Measurements from ENCODE around the gene ZNF516.

The ZNF516 gene

GRCh38 chr18:76362676-76363075, 132.4 kb downstream of the ZNF516 start:
- TF ChIP-seq CREB1 (IDR thresholded peaks at IDR 0.05; ENCODE audit: low read depth) (no peak), REST (IDR thresholded peaks at IDR 0.05; ENCODE audit: low read depth) (no peak), YY1 (IDR thresholded peaks at IDR 0.05; ENCODE audit: low read depth) (no peak), ZBTB7A (IDR thresholded peaks at IDR 0.05; ENCODE audit: low read depth) (no peak), EGR1 (IDR thresholded peaks at IDR 0.05) (no peak), RAD21 (IDR thresholded peaks at IDR 0.05; ENCODE audit: low read depth) (no peak), USF1 (IDR thresholded peaks at IDR 0.05) (no peak), NFIC (IDR thresholded peaks at IDR 0.05) (no peak), MAX (IDR thresholded peaks at IDR 0.05) (no peak), TCF12 (IDR thresholded peaks at IDR 0.05; ENCODE audit: low read depth) (no peak), TEAD4 (IDR thresholded peaks at IDR 0.05) (no peak), EP300 (IDR thresholded peaks at IDR 0.05; ENCODE audit: borderline replicate concordance) (no peak), CEBPB (IDR thresholded peaks at IDR 0.05) (no peak), FOXM1 (IDR thresholded peaks at IDR 0.05; ENCODE audit: borderline replicate concordance, low read depth) (no peak)

GRCh38 chr18:76361219-76361618, 133.8 kb downstream of the ZNF516 start:
- TF ChIP-seq TAF1 (IDR thresholded peaks at IDR 0.05; ENCODE audit: low read depth) (no peak), EP300 (IDR thresholded peaks at IDR 0.05; ENCODE audit: borderline replicate concordance) (no peak), NFIC (IDR thresholded peaks at IDR 0.05) (no peak), USF1 (IDR thresholded peaks at IDR 0.05) (no peak), RAD21 (IDR thresholded peaks at IDR 0.05; ENCODE audit: low read depth) (no peak), EGR1 (IDR thresholded peaks at IDR 0.05) (no peak), REST (IDR thresholded peaks at IDR 0.05; ENCODE audit: low read depth) (no peak), TEAD4 (IDR thresholded peaks at IDR 0.05) (no peak), ZBTB7A (IDR thresholded peaks at IDR 0.05; ENCODE audit: low read depth) (no peak), YY1 (IDR thresholded peaks at IDR 0.05; ENCODE audit: low read depth) (no peak), CREB1 (IDR thresholded peaks at IDR 0.05; ENCODE audit: low read depth) (no peak), CEBPB (IDR thresholded peaks at IDR 0.05) (no peak), TCF12 (IDR thresholded peaks at IDR 0.05; ENCODE audit: low read depth) (no peak)

- no peak for TF ChIP-seq YY1 (IDR thresholded peaks at IDR 0.05; ENCODE audit: low read depth)
- no peak for TF ChIP-seq EGR1 (IDR thresholded peaks at IDR 0.05)
- no peak for TF ChIP-seq FOXM1 (IDR thresholded peaks at IDR 0.05; ENCODE audit: borderline replicate concordance, low read depth)
- no peak for TF ChIP-seq TCF12 (IDR thresholded peaks at IDR 0.05; ENCODE audit: low read depth)
- TF ChIP-seq REST (IDR thresholded peaks at IDR 0.05; ENCODE audit: low read depth), result no peak
- no peak for TF ChIP-seq TEAD4 (IDR thresholded peaks at IDR 0.05)
- no peak for TF ChIP-seq USF1 (IDR thresholded peaks at IDR 0.05)
- TF ChIP-seq TAF1 (IDR thresholded peaks at IDR 0.05; ENCODE audit: low read depth), result no peak
These were observed 135.1 kb downstream of the ZNF516 start for GRCh38 chr18:76359909-76360308.

GRCh38 chr18:76358774-76359173, 136.3 kb downstream of the ZNF516 start:
- no peak for TF ChIP-seq CEBPB (IDR thresholded peaks at IDR 0.05)
- no peak for TF ChIP-seq MAX (IDR thresholded peaks at IDR 0.05)
- no peak for TF ChIP-seq EP300 (IDR thresholded peaks at IDR 0.05; ENCODE audit: borderline replicate concordance)
- no peak for TF ChIP-seq USF1 (IDR thresholded peaks at IDR 0.05)
- TF ChIP-seq TEAD4 (IDR thresholded peaks at IDR 0.05), result no peak
- no peak for TF ChIP-seq TCF12 (IDR thresholded peaks at IDR 0.05; ENCODE audit: low read depth)
- no peak for TF ChIP-seq REST (IDR thresholded peaks at IDR 0.05; ENCODE audit: low read depth)
- TF ChIP-seq EGR1 (IDR thresholded peaks at IDR 0.05), result no peak
- TF ChIP-seq CREB1 (IDR thresholded peaks at IDR 0.05; ENCODE audit: low read depth), result no peak
- no peak for TF ChIP-seq NFIC (IDR thresholded peaks at IDR 0.05)
- TF ChIP-seq ZBTB7A (IDR thresholded peaks at IDR 0.05; ENCODE audit: low read depth), result no peak
- no peak for TF ChIP-seq TAF1 (IDR thresholded peaks at IDR 0.05; ENCODE audit: low read depth)
